ENCODE results near the gene ZIC1. TPM values are rescaled to one million over a fixed set of nuclear protein-coding genes. Genes with fewer than 3 reads are reported as not detected.

ZIC1 gene
- total RNA-seq, 2 donors from 2014 or later, result 0.04 TPM; not detected in 1

GRCh38 chr3:147373301-147373700 lies 35.9 kb upstream of the ZIC1 start:
- peak; percentile 7 for DNase-seq (ENCODE audit: low spot score)
- TF ChIP-seq CTCF (IDR thresholded peaks at IDR 0.05), result no peak
- no peak overlapping the region for H3K27ac ChIP-seq
- no peak overlapping the region for H3K4me3 ChIP-seq
- H3K4me1 ChIP-seq, result no peaks in the 10 kb centered on the region
- H3K27me3 ChIP-seq, result peaks cover 32% of the 10 kb centered on the region in 2 donors
- H3K36me3 ChIP-seq, result no peaks in the 10 kb centered on the region
- H3K9me3 ChIP-seq, result no peaks in the 10 kb centered on the region

- no peaks in the 10 kb centered on the region for H3K4me1 ChIP-seq
- TF ChIP-seq CTCF (IDR thresholded peaks at IDR 0.05), result no peak
- no peak overlapping the region for H3K27ac ChIP-seq
- H3K9me3 ChIP-seq, result no peaks in the 10 kb centered on the region
- DNase-seq (ENCODE audit: low spot score), result peak; percentile 46
- peaks cover 25% of the 10 kb centered on the region in 2 donors for H3K27me3 ChIP-seq
- H3K4me3 ChIP-seq, result no peak overlapping the region
- H3K36me3 ChIP-seq, result no peaks in the 10 kb centered on the region
Measured at GRCh38 chr3:147377412-147378367, 31.5 kb upstream of the ZIC1 start.

GRCh38 chr3:147379651-147380050 lies 29.5 kb upstream of the ZIC1 start:
- DNase-seq (ENCODE audit: low spot score), result no peak
- H3K36me3 ChIP-seq, result no peaks in the 10 kb centered on the region

GRCh38 chr3:147380387-147380951 lies 28.7 kb upstream of the ZIC1 start:
- peak; percentile 28 for DNase-seq (ENCODE audit: low spot score)
- TF ChIP-seq CTCF (IDR thresholded peaks at IDR 0.05), result no peak
- Histone ChIP-seq H3K27ac (no peak overlapping the region), H3K27me3 (peaks cover 31 to 39% of the 10 kb centered on the region in 2 donors), H3K4me3 (no peak overlapping the region), H3K36me3 (no peaks in the 10 kb centered on the region), H3K9me3 (no peaks in the 10 kb centered on the region), H3K4me1 (no peaks in the 10 kb centered on the region)

More at GRCh38 chr3:147379651-147380050, 29.5 kb upstream of the ZIC1 start:
- H3K4me3 ChIP-seq, result no peak overlapping the region
- no peaks in the 10 kb centered on the region for H3K4me1 ChIP-seq
- no peaks in the 10 kb centered on the region for H3K9me3 ChIP-seq
- no peak for TF ChIP-seq CTCF (IDR thresholded peaks at IDR 0.05)
- H3K27ac ChIP-seq, result no peak overlapping the region
- H3K27me3 ChIP-seq, result peaks cover 26 to 33% of the 10 kb centered on the region in 2 donors

- Histone ChIP-seq H3K4me3 (no peak overlapping the region), H3K9me3 (no peaks in the 10 kb centered on the region), H3K27me3 (peaks cover 35 to 39% of the 10 kb centered on the region in 2 donors), H3K36me3 (no peaks in the 10 kb centered on the region), H3K27ac (no peak overlapping the region), H3K4me1 (no peaks in the 10 kb centered on the region)
- no peak for TF ChIP-seq CTCF (IDR thresholded peaks at IDR 0.05)
- no peak for DNase-seq (ENCODE audit: low spot score)
Measured at GRCh38 chr3:147380977-147381376, 28.2 kb upstream of the ZIC1 start.
